Breast epithelium (tissue), 3 donors: Measurements from ENCODE around the gene PDGFA.

Source experiments
- POLR2AphosphoS5 ChIP-seq, 3 donors: sonication (generic); formaldehyde crosslinking; IDR thresholded peaks; one replicate each; pipeline ENCODE4 v1.6.1; 2017; ENCODE audit warnings: antibody characterized with exemption in 3 of 3
- TF ChIP-seq, protein P1 (sequence below), 3 donors: fragments of 450-650 bp; IDR thresholded peaks; one replicate each; pipeline ENCODE4 v1.5.1; 2016 to 2017; ENCODE audit warnings: antibody characterized with exemption in 3 of 3, mild to moderate bottlenecking in 3 of 3, moderate library complexity in 3 of 3

DNA sequence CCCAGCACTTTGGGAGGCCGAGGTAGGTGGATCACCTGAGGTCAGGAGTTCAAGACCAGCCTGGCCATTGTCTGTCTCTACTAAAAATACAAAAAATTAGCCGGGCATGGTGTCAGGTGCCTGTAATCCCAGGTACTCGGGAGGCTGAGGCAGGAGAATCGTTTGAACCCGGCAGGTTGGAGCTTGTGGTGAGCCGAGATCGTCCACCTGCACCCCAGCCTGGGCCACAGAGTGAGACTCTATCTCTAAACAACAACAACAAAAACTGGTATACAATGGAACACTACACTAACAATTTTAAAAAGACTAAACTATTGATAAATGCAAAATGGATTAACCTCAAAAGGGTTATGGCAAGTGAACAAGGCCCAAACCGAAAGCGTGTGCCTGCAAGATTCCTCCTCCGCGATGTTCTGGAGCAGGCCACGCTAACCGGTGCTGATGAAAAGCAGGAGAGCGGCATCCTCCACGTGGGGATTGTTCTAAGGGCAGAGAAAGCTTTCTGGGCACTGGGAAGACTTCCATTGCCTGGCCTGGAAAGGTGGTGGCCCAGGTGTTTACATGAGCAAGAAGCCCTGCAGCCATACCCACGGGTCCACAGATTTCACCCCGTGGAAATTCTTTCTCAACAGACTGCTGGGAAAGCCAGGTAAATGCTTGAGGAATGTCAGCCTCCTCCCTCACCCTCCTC, 53.8 kb downstream of the PDGFA start:
- no peak for TF ChIP-seq POLR2AphosphoS5 (IDR thresholded peaks at IDR 0.05)
- TF ChIP-seq, protein P1, sequence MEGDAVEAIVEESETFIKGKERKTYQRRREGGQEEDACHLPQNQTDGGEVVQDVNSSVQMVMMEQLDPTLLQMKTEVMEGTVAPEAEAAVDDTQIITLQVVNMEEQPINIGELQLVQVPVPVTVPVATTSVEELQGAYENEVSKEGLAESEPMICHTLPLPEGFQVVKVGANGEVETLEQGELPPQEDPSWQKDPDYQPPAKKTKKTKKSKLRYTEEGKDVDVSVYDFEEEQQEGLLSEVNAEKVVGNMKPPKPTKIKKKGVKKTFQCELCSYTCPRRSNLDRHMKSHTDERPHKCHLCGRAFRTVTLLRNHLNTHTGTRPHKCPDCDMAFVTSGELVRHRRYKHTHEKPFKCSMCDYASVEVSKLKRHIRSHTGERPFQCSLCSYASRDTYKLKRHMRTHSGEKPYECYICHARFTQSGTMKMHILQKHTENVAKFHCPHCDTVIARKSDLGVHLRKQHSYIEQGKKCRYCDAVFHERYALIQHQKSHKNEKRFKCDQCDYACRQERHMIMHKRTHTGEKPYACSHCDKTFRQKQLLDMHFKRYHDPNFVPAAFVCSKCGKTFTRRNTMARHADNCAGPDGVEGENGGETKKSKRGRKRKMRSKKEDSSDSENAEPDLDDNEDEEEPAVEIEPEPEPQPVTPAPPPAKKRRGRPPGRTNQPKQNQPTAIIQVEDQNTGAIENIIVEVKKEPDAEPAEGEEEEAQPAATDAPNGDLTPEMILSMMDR (IDR thresholded peaks at IDR 0.05): no peak
